EL (cell line): ENCODE results near the gene EIF2B2.
"Not testable (repeated sequence)": the region's sequence is repeated elsewhere in the genome, so short reads cannot be mapped to it uniquely, and the experiment has no call there.

Source experiments
- DNase-seq: peaks from one replicate; pipeline ENCODE4 v3.0.0-alpha.2; 2016

EIF2B2 gene

DNA sequence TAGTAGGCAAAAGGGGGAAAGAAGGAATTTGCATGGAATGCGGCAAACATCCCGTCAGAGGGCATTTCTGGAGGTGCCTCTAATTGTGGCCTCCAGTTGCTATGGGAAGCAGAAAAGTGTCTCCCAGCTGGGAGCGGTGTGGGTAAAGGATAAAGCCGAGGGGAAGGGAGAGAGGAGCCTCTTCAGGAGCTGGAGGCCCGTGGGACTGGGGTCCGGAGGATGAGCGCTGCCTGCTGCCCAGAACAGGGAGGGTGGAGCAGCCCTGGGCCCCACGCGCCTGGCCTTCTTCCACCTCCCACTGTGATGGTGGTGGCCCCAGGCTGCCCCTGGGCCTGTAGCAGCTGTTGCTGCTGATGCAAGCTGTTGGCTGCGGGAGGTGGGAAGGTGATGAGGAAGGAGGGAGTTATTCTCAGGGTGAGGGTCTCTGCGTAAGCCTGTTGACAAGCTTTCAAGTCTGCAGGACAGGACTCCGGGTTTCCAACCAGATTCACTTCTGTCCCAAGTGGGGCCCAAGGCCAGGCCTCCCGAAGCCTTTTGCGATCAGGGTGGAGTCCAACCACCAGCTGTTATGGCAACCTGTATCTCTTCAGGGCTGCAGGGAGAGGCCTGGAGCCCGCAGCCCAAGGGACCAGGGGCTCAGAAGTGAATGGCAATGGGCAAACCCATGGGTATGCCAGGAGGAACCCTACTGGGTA, 28.2 kb upstream of the EIF2B2 start:
- DNase-seq = no peak

DNA sequence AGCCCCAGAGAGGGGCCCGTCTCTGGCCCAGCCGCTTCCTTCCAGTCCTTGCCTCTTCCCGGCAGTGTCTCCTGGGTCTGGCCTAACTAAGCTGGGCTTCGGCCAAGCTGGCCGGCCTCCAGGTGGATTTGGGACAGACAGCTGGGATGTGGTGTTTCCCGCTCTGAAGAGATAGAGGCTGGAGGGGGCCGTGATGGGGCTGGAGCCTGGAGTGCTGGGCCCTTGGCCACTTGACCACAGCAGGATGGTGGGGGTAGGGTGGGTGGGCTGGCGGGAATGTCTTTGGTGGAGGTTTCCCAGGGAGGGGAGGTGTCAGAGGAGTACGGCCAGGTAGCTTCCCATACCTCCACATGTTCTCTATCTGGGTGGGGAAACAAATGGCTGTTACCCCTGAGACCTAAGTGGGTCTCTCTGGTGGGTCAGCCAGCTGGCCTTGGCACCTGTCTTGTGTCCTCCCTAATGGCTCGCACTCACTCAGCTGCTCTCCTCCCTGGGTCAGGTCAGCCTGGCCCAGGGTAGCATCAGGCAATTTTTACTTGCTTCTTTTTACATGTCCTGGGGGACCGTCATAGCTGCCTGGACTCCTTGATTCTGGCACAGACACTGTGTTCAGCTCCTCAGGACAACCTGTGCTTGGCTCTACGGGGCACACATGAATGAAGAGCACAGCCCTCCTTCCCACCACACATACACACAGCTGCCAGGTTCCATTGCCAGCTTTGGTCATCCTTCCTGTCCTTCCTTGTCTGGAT, 27.5 kb upstream of the EIF2B2 start:
- peak; percentile 2 for DNase-seq

DNA sequence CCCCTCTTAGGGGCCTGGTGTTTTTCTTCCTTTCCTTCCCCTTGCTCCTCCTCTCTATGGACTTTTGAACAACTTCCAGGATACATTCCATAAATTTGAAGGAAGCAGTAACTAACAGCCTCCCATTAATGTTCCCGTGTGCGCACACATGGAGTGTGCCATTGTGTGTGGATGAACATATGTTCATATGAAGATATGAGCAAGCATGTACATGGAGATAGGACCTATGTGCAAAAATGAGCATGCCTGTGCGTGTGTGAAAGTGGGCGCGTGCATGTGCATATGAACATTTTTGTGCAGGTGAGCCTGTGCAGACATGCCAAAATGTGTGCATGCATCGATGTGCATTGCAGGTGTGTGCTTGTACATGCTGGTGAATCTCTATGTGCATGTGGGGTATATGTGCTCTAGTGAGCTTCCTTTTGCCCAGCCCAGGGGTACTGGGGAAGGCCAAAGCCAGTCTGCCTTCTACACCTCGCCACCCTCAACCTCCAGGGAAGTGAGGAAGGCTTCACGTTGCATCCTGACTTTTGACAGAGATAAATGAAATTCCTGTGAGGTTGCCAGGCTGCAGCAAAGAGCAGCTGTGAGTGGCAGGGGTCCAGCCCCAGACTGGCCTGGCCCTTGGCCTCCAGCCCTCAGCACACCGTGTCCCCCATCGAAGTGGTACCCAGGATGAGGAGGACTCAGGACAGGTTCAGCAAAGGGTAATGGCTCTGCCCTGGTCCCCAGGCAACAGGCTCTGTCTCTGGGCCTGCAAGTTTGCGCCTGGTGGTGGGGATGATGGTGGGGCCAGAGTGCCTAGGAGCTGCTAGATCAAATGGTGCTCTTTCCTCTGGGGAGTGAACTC, 26.2 kb upstream of the EIF2B2 start:
- DNase-seq = peak; percentile 0

DNA sequence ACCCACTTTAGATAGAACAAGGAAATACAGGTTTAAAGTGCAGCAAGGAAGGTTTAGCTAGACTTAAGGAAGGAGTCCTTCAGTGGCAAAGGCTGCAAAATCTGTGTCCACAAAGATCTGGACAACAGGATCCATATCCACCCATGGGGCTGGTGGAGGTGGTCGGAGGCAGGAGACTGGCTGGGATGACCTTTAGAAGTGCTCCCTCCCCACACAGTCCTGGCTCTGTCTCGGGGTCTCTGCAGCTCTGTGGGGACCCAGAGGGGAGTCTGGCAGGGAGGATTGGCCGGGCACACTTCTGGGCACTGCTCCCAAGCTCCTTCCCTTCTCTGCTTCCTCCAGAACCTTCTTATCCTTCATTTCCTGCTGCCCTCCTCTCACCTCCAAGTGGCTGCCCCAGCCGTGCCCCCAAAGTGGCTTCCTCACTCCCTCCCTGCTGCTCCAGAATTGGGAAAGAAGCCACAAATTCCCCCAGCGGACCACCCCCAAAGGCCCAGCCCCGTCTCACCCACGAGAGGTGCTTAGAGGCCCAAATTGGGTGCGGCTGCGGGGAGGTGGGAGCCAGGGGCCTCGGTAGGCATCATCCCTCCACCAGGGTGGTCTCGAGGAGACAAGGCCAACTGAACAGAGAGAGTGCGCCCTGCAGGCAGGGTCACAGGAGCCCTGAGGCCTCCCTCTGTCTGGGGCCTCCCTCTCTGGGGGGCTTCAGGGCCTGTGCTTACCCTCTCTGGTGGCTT, 25.4 kb upstream of the EIF2B2 start:
- DNase-seq = peak; percentile 1

DNA sequence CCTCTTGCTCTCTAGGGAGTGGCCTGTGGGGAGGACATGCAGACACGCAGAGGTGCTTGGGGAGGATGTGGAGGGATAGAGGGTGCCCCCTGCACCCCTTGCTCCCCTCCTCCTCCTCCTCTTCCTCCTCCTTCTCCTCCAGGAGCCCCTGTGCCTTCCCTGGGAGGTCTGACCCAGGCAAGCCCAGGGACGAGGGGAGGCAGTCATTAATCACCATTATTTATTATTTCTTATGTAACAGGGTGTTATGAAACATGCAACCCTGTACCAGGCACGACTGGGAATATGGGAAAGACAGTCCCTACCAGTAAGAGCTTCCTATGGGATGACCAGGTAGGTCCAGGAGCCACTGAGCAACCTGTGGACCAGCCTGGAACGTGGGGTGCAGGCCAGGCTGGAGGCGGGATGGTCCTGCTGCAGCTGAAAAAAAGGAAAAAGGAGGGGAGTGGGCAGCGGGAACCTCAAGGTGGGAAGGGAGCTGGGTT, 24.8 kb upstream of the EIF2B2 start:
- DNase-seq = no peak

DNA sequence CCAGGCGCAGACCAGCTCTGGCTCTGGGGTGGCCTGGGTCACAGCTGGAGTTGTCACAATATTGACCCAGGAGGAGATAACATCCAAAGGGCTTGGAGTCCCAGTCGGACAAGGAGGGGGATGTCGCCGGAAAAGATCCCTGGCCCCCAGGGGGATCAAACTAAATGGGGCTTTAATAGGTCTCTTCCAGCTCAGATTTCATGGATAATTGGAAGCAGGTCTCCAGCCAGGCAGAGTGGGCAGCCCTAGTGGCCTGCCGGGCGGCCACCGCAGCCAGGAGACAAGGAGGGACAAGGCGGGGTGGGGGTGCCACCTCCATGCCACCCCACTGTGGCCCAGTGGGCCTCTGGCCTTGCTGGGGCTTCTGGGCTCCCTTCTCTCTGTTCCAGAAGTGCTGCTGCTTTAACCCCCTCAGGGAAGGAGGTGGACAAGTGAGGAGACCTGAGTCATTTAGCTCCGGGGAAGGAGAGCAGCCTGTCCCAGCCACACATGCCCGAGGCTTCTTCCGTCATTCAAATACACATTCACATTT, 24.2 kb upstream of the EIF2B2 start:
- peak; percentile 85 for DNase-seq

DNA sequence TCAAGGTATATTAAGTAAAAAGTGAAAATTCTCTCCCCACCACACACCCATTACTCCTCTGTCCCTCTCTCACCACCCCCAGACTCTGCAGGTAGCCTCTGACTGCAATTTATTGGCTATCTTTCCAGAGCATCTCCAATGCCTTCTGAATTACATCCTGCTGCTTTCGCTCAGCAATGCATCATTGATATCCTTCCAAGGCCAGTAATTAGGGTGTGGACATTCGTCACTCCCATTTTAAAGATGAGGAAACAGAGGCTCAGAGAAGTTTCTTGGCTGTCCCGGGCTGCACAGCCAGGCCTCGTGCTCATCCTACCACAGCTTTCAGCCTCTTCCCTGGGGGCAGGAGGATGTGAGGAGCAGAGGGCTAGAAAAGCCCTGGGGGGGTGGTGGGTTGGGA, 23.7 kb upstream of the EIF2B2 start:
- peak; percentile 27 for DNase-seq

DNA sequence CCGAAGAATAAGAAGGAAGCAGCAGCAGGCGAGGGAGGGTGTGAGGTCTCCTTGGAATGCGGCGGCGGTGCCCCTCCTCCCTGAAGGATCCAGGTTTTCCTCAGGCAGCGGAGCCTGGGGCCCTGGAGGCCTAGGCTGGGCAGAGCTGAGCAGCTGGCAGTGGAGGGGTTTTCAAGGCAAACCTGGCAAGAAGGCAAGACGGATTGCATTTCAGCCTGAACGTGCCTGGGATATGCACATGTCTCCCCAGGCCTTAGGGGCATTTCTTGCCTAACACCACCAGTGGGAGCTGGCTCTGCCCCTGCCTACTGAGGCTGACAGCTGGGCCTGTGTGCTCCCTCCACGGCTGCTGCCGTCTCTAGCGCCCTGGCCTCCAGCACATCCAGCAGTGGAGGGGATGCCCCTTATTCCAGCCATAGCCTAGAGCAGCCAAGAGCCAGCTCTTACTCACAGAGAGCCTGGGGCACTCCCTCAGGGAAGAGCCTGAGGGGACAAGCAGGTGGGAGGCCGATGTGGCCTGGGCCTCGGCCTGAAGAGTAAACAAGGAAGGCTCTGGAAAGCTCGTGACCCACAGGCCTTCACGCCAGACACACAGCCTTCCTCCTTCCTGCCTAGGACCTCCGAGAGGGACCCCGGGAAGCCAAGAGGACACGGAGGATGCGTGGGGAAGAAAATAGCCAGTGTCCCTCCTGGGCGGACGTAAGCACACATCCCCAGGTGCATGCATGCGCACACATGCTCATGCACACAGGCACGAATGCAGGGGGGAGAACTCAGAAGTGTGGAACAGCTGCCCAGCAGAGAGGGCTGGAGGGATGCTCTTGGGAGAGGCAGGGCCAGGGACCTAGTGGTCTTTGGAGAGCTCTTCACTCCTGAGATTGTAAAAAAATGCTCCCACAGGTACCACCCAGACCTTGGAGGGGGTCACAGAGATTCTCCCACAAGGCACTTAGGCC, 23.0 kb upstream of the EIF2B2 start:
- peak; percentile 80 for DNase-seq

DNA sequence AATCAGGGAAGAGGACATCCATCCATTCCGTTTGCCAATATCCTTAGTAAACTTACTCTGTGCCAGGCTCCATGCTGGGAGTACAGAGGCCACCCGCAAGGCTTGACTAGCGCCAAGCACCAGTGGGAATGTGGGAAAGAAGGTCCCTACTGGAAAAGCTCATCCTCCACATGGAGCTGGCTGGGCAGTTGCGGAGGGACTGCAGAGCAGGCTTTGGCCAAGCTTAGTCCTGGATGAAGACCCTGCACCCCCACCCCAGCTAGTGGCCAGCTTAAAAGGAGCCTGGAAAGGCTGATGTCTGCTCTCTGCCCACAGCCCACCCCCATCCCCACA, 22.4 kb upstream of the EIF2B2 start:
- peak; percentile 38 for DNase-seq

DNA sequence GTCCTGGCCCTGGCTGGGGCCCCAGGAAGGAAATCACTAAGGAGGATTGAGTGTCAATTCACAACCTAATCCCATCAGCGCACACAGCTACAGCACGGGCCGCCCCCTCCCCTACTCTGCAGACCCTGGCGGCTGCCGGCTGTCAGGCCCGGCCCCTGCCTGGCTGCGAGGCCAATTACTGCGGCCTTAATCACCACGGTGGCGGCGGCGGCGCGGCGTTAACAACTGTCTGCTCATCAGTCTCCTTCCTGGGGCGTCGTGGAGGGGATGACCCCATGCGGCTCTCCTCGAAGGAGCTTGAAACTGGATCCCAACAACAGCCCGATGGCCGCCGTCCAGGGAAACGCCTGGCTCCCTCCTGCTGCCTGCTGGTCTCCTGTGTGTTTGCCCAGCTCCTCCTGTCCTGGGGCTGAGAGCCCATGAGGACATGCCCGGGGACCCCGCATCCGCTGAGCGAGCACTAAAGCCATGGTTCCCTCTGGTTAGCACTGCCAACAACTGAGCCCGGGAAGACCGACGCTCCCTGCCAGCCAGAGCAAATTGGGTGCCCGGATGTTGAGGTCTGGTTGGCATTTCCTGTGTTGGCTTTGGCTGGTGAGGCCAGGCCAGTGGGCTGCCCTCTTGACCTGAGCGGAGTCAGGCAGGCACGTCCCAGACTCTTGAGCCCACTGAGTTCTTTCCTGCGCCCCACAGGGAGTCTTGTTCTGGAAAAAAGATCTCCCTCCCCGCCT, 21.8 kb upstream of the EIF2B2 start:
- peak; percentile 87 for DNase-seq

DNA sequence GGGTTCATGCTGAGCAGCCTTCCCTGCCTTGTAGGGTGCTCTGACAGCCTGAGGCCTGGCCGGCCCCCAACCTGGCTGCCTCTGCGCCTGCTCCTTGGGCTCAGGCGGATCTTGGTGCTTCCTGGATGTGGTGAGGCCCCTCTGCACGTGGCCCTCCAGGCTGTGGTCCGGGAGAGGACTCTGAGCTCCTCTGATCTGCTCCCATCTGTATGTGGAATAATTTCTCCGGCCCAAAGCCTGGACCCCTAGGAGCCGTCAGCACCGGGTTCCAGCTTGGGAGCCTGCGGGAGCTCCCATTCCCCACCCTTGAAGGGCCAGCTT, 21.3 kb upstream of the EIF2B2 start:
- no peak for DNase-seq

DNA sequence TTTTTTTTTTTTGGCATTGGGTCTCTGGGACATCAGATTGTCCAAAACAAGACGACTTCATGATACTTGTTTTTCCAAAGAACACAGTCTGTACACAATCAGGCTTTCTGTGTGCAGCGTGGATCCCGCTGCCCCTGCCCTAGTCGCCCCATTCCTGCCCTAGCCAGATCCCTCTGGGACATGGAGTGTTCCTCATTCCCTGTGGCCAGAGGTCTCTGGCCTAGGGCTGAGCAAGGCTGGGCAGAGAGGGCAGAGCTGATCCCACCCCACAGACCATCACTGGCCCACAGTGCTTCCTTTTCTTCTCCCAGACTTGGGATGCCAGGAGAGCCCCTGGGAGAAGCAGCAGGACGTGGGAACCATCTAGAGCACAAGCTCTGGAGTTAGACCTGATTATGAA, 20.9 kb upstream of the EIF2B2 start:
- DNase-seq = no peak

DNA sequence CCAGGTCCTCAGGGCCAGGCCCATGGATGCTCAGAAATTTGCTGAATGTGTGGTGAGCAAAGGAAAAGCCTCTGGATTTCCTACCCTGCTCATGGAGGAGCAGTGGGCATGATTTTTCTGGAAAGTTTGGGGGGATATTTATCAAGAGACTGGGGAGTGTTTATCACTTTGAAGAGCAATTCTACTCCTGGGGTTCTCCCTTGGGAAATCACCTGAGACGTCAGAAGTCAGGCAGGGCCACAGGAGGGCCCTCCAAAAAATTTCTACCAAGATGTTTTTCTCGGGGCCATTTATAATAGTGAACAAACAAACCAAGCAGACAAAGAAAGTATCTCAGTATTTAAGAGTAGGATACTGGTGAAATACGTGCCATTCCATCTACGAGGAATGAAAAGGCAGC, 20.1 kb upstream of the EIF2B2 start:
- DNase-seq = no peak

DNA sequence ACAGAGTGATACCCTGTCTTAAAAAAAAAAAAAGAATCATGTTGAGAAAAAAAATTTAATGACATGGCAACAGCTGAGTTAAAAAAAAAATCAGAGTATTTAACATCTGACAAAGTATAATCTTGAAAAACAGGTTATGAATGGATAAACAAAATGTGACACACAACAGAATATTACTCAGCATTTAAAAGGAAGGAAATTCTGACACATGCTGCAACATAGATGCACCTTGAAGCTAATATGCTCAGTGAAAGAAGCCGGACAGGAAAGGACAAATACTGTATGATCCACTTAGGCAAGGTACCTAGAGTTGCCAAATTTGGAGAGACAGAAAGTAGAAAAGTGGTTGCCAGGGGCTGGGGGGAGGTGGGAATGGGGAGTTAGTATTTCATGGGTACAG, 19.4 kb upstream of the EIF2B2 start:
- no peak for DNase-seq

DNA sequence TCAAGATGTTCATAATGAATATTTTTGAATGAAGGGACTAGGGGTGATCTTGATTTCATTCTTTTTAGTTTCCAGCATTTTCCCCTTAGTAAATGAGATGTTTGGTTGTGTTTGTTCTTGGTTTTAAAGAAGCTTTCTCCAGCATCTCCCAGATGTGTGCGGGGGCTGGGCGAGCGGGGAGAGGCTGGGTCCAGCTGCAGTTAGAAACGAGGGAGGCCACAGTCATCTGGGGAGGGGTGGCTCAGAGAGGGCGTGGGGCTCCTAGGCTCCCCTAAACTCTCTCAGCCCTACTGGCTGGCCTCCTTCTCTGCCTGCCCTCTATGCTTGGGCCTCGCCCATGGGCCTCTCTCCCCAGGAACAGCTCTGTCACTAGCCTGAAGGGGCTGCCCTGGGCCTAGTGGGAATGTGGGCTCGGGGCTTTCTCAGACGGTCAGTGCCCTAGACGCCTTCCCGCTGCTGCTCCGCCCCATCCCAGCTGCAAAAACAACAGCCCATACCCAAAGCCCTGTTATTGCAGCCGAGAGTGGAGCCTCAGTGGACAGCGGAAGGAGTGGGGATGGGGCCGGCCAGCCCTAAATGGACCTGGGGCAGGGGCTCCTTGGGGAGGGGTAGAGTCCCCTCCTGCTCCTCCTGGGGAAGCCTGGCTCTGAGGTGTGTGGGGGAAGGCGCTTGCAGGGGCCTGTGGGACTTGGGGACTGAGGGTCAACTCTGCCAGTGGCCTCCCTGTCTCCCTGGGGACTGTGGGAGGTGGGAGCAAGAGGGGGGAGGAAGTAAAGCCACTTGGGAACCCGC, 18.3 kb upstream of the EIF2B2 start:
- DNase-seq = no peak

DNA sequence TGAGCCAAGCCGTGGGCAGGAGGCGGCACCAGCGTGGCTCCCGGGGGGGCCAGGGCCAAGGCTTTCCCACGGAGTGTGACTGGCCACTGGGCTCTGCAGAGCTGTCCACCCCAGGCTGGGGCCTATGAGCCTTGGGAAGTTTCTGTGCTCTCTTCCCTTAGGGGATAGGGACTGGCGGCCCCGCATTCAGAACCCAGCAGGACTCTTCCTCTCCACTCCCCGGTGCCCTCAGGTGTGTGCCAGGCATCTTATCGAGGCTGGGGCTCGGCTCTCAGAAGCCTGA, 17.8 kb upstream of the EIF2B2 start:
- DNase-seq = no peak

DNA sequence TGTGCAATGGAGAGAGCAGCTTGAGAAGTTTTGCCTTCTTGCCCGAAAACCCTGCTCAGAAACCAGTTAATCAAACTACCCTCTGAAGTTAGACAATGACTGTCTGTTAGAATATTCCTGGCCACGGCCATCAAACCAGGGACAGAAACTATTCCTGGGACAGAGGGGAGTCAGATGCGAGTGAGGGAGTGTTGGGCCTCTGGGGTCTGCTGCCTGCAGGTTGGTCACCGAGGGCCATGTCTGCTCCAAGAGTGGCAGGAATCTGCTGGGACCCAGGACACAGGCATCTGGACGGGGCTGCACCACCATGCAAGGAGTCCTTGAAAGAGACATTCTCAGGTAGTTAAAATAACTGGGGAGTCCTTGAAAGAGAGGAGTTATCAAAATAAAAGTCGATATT, 16.9 kb upstream of the EIF2B2 start:
- no peak for DNase-seq

DNA sequence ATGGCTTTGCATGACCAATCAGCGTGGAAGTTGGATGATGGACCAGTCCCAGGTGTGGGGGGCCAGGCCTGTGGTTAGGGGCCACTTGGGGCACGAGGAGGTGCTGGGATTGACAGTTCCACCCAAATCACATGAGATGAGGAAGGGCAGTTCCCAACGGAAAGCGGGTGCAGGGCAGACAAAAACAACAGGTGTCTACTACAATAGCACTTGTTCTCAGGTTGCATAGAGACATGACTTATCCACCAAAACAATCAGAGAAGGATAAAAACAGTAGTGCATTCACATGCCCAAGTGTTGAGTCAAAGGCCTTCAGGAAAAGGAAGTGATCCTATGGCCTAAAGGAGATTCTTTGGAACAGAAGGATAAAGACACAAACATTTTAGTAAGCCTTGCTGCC, 14.6 kb upstream of the EIF2B2 start:
- DNase-seq = peak; percentile 81

DNA sequence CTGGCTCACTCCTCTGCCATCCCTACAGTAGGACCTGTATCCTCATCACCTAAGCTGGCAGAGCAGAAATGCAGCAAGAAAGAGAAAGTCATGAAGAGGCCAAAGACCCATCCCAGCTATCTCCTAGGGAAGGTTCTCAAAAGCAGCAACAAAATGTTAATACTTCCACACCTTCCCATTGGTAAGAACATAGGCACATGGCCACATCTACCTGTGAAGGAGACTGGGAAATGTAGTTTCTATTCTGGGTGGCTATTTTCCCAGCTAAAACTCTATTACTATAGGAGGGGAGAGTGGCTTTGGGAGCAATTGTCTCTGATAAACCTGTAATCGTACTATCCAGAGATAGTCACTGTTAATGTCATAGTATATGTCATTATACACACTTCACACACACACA, 13.7 kb upstream of the EIF2B2 start:
- DNase-seq = no peak

DNA sequence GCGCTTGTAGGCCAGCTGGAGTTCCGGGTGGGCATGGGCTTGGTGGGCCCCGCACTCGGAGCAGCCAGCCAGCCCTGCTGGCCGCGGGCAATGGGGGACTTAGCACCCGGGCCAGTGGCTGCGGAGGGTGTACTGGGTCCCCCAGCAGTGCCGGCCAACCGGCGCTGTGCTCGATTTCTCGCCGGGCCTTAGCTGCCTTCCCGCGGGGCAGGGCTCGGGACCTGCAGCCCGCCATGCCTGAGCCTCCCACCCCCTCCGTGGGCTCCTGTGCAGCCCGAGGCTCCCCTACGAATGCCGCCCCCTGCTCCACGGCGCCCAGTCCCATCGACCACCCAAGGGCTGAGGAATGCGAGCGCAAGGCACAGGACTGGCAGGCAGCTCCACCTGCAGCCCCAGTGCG, 8.5 kb upstream of the EIF2B2 start:
- DNase-seq = not testable (repeated sequence)
